AG04449 (cell line): ENCODE results near the gene UBE2J2.

Experiments used
- CTCF ChIA-PET: fragments of 350-600 bp; formaldehyde crosslinking; extraction: SDS; loops from one replicate; lab custom pipeline; 2021; ENCODE audit warnings: antibody characterized with exemption; lab: Yijun Ruan, JAX
- POLR2A ChIA-PET: fragments of 400-600, 350-600 bp; formaldehyde crosslinking; extraction: SDS; loops from one replicate; lab custom pipeline; 2020; ENCODE audit warnings: antibody characterized with exemption, inconsistent platforms; lab: Yijun Ruan, JAX
- DNase-seq: peaks from one replicate; pipeline ENCODE4 v3.0.0-alpha.2; 2010; ENCODE audit warnings: low read depth, low spot score
- H3K4me3 ChIP-seq: 2 replicates; pipeline ENCODE4 v1.5.1; 2011; ENCODE audit warnings: low read depth, mild to moderate bottlenecking, control low read depth, low read length
- TF ChIP-seq, protein P1 (sequence below): IDR thresholded peaks from one replicate; pipeline ENCODE4 v1.5.1; 2011; ENCODE audit warnings: mild to moderate bottlenecking, moderate library complexity, low read length, control low read depth, inconsistent platforms; ENCODE audit not compliant: insufficient read depth; ENCODE audit errors: missing control alignments

Gene UBE2J2

DNA sequence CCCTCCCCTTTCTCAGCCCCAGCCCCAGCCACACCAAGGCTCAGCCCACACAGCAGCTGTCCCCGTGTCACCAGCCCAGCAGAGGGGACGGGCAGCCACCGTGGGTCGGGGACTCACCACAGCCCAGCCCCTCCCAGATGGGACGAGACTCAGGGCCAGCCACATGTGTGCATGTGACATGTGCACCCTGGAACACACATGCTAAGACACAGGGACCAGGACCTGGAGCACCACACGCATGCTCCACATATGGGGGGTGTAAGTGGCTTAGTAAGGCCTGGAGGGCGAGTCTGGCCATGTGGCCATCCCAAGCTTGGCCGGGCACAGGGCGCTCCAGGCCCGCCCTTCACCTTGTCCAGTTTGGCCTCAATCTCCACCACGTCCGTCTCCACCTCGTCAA is 30.1 kb upstream of the UBE2J2 start:
- H3K4me3 ChIP-seq, result no peak overlapping the region
- DNase-seq, result no peak
- ChIA-PET CTCF (interaction anchor here (1.1 to 2.1 kb wide), 3 partner anchors 13 to 182 kb away, joined by 5 to 16 read pairs (median 5); no protein-coding TSS in a partner anchor), POLR2A (no interaction called here)
- TF ChIP-seq, protein P1, sequence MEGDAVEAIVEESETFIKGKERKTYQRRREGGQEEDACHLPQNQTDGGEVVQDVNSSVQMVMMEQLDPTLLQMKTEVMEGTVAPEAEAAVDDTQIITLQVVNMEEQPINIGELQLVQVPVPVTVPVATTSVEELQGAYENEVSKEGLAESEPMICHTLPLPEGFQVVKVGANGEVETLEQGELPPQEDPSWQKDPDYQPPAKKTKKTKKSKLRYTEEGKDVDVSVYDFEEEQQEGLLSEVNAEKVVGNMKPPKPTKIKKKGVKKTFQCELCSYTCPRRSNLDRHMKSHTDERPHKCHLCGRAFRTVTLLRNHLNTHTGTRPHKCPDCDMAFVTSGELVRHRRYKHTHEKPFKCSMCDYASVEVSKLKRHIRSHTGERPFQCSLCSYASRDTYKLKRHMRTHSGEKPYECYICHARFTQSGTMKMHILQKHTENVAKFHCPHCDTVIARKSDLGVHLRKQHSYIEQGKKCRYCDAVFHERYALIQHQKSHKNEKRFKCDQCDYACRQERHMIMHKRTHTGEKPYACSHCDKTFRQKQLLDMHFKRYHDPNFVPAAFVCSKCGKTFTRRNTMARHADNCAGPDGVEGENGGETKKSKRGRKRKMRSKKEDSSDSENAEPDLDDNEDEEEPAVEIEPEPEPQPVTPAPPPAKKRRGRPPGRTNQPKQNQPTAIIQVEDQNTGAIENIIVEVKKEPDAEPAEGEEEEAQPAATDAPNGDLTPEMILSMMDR, result no peak

DNA sequence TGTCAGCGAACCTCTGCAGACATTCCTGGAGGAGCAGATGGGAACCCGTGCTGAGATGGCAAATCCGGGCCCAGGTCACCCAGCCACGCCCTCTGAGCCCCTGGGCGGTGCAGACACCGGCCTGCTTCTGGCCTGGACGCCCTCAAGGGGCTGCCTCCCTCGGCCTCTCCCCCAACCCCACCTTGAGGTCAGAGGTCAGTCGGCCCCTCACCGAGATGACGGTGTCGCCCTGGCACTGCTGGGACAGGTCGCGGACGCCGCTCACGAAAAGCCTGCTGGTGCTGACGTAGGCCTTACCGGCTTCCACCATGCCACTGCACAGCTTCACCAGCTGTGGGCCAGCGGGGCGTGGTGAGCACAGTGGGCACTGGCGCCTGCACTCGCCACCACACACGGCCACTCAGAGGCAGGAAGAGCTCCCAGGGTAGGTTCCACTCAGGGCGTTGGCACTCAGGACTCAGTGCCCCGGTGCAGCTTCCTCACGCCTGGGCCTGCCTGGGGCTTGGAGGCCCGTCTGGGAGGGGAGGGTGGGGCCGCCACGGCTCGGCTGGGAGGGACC is 29.4 kb upstream of the UBE2J2 start:
- DNase-seq, result no peak
- TF ChIP-seq, protein P1, result no peak
- H3K4me3 ChIP-seq, result no peak overlapping the region
- CTCF ChIA-PET, result interaction anchor here (0.8 to 1.5 kb wide), 3 partner anchors 12 to 181 kb away, joined by 3 to 5 read pairs (median 5); no protein-coding TSS in a partner anchor
- POLR2A ChIA-PET, result interaction anchor here (0.7 kb wide), 1 partner anchor 129 kb away, joined by 3 read pairs; no protein-coding TSS in a partner anchor

DNA sequence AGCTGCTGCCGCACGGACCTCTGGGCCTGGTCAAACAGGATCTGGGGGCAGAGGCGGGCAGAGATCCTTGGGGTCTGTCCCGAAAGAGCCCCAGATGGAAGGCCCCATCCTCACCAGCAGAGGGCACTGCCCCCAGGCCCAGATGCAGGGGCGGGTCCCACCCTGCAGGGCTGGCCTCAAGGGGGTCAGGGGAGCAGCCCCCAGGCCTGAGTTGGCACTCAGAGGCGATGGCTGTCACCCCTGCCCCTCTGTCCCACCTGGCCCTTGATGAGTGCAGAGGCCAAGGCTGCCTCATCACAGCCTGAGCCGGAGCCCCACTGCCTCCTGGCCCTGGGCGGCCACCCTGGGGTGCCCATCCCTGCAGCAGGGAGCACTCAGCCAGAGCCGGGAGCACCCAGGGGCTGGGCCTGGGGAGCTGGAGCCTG is 28.4 kb upstream of the UBE2J2 start:
- no peak for DNase-seq
- TF ChIP-seq, protein P1, result peak; percentile 48
- ChIA-PET CTCF (interaction anchor here (0.6 to 1.5 kb wide), 3 partner anchors 46 to 180 kb away, joined by 3 to 5 read pairs (median 3); no protein-coding TSS in a partner anchor), POLR2A (no interaction called here)
- H3K4me3 ChIP-seq, result no peak overlapping the region

DNA sequence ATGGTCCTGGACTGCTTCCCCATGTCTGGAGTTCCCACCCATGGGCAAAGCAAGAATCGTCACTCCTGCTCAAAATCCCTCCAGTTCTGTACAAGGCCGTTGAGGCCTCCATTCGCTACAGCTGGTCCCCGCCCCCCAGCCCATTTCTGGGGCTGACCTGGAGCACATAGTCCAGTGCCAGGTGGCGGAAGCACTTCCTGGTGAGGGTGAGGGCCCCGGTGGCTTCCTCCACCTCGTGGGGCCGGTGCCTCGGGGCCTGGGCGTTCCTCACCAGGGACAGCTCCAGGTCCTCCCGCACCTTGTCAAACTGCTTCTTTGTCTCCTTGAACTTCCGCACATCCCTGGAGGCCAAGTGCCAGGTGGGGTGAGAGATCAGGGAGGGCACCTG is 26.7 kb upstream of the UBE2J2 start:
- DNase-seq, result no peak
- H3K4me3 ChIP-seq, result no peak overlapping the region
- TF ChIP-seq, protein P1, result no peak
- ChIA-PET POLR2A (no interaction called here), CTCF (interaction anchor here (1.0 to 1.5 kb wide), 3 partner anchors 10 to 178 kb away, joined by 3 to 8 read pairs (median 3); no protein-coding TSS in a partner anchor)

DNA sequence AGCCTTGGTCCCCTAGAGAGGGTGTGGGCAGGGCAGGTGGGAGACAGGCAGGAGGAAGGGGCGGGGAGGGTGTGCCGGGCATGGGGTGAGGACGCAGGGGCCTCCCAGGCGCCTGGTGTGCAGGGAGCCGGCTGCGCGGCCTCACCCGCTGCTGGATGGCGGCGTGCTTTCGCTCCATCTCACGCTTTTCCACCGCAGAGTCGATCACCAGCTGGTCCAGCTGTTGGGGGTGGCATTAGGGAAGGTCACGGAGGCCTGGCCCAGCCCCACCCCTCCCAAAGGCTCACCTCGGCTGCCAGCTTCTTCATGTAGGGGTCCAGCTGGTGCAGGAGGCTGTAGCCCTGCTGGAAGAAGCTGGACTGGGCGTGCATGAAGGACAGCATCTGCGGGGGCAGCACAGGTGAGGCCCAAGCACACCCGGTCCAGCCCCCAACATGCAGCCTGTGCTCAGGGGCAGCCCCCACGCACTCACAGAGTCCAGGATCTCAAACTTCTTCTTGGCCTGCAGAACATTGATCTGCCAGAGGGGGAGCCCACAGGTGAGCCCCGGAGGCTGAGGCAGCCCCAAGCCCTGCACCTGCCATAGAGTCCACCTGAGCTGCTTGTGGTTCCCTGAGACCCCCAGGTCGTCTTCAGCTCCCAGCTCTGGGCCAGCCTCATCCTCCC is 26.2 kb upstream of the UBE2J2 start:
- ChIA-PET CTCF (interaction anchor here (1.0 to 1.5 kb wide), 3 partner anchors 9 to 177 kb away, joined by 3 to 8 read pairs (median 3); no protein-coding TSS in a partner anchor), POLR2A (no interaction called here)
- no peak for DNase-seq
- TF ChIP-seq, protein P1, result peak; percentile 18
- no peak overlapping the region for H3K4me3 ChIP-seq
